ENCODE data around the gene NRXN3. TPM values are rescaled to one million over a fixed set of nuclear protein-coding genes. Genes with fewer than 3 reads are reported as not detected.

Gene NRXN3
- total RNA-seq, 1 donor from 2014 or later: 1.6 TPM

GRCh38 chr14:78157494-78158437 is 12.4 kb upstream of the NRXN3 start:
- H3K27me3 ChIP-seq (ENCODE audit: control insufficient read depth, insufficient read depth, low read length): no peaks in the 10 kb centered on the region
- DNase-seq (ENCODE audit: low read depth): peak; percentile 12
- H3K36me3 ChIP-seq (ENCODE audit: control insufficient read depth, insufficient read depth, low read length): no peaks in the 10 kb centered on the region
- no peak overlapping the region for H3K4me3 ChIP-seq (ENCODE audit: low read depth, low read length)
- TF ChIP-seq CTCF (IDR thresholded peaks at IDR 0.05; ENCODE audit: insufficient read depth, low read length, poor library complexity, severe bottlenecking): no peak

GRCh38 chr14:78162202-78162601 is 8.0 kb upstream of the NRXN3 start:
- no peak for TF ChIP-seq CTCF (IDR thresholded peaks at IDR 0.05; ENCODE audit: insufficient read depth, low read length, poor library complexity, severe bottlenecking)
- Histone ChIP-seq H3K36me3 (ENCODE audit: control insufficient read depth, insufficient read depth, low read length) (no peaks in the 10 kb centered on the region), H3K4me3 (ENCODE audit: low read depth, low read length) (no peak overlapping the region), H3K27me3 (ENCODE audit: control insufficient read depth, insufficient read depth, low read length) (peaks cover 2% of the 10 kb centered on the region)
- peak; percentile 18 for DNase-seq (ENCODE audit: low read depth)

GRCh38 chr14:78164226-78164853 is 5.8 kb upstream of the NRXN3 start:
- Histone ChIP-seq H3K36me3 (ENCODE audit: control insufficient read depth, insufficient read depth, low read length) (no peaks in the 10 kb centered on the region), H3K27me3 (ENCODE audit: control insufficient read depth, insufficient read depth, low read length) (peaks cover 2% of the 10 kb centered on the region), H3K4me3 (ENCODE audit: low read depth, low read length) (no peak overlapping the region)
- no peak for DNase-seq (ENCODE audit: low read depth)
- peak; percentile 81 for TF ChIP-seq CTCF (IDR thresholded peaks at IDR 0.05; ENCODE audit: insufficient read depth, low read length, poor library complexity, severe bottlenecking)

- H3K27me3 ChIP-seq (ENCODE audit: control insufficient read depth, insufficient read depth, low read length): peaks cover 6% of the 10 kb centered on the region
- no peak for TF ChIP-seq CTCF (IDR thresholded peaks at IDR 0.05; ENCODE audit: insufficient read depth, low read length, poor library complexity, severe bottlenecking)
- DNase-seq (ENCODE audit: low read depth): no peak
- no peaks in the 10 kb centered on the region for H3K36me3 ChIP-seq (ENCODE audit: control insufficient read depth, insufficient read depth, low read length)
- no peak overlapping the region for H3K4me3 ChIP-seq (ENCODE audit: low read depth, low read length)
Observed at GRCh38 chr14:78172428-78172827, 2.3 kb downstream of the NRXN3 start.

GRCh38 chr14:78173346-78174035 is 3.3 kb downstream of the NRXN3 start:
- DNase-seq (ENCODE audit: low read depth): no peak
- no peaks in the 10 kb centered on the region for H3K36me3 ChIP-seq (ENCODE audit: control insufficient read depth, insufficient read depth, low read length)
- no peak for TF ChIP-seq CTCF (IDR thresholded peaks at IDR 0.05; ENCODE audit: insufficient read depth, low read length, poor library complexity, severe bottlenecking)
- H3K4me3 ChIP-seq (ENCODE audit: low read depth, low read length): no peak overlapping the region
- H3K27me3 ChIP-seq (ENCODE audit: control insufficient read depth, insufficient read depth, low read length): peaks cover 6% of the 10 kb centered on the region
